Activated effector memory CD4-positive, alpha-beta T cell treated with anti-CD3 and anti-CD28 coated beads, Interleukin-2, amount 50 U/mL, for 16 hours (primary cell): ENCODE data around the gene ITIH6.
"Not testable (repeated sequence)": the region's sequence is repeated elsewhere in the genome, so short reads cannot be mapped to it uniquely, and the experiment has no call there.

ENCODE experiments used
- DNase-seq: peaks from one replicate; pipeline ENCODE4 v3.0.0-alpha.2; 2020

The ITIH6 gene, protein sequence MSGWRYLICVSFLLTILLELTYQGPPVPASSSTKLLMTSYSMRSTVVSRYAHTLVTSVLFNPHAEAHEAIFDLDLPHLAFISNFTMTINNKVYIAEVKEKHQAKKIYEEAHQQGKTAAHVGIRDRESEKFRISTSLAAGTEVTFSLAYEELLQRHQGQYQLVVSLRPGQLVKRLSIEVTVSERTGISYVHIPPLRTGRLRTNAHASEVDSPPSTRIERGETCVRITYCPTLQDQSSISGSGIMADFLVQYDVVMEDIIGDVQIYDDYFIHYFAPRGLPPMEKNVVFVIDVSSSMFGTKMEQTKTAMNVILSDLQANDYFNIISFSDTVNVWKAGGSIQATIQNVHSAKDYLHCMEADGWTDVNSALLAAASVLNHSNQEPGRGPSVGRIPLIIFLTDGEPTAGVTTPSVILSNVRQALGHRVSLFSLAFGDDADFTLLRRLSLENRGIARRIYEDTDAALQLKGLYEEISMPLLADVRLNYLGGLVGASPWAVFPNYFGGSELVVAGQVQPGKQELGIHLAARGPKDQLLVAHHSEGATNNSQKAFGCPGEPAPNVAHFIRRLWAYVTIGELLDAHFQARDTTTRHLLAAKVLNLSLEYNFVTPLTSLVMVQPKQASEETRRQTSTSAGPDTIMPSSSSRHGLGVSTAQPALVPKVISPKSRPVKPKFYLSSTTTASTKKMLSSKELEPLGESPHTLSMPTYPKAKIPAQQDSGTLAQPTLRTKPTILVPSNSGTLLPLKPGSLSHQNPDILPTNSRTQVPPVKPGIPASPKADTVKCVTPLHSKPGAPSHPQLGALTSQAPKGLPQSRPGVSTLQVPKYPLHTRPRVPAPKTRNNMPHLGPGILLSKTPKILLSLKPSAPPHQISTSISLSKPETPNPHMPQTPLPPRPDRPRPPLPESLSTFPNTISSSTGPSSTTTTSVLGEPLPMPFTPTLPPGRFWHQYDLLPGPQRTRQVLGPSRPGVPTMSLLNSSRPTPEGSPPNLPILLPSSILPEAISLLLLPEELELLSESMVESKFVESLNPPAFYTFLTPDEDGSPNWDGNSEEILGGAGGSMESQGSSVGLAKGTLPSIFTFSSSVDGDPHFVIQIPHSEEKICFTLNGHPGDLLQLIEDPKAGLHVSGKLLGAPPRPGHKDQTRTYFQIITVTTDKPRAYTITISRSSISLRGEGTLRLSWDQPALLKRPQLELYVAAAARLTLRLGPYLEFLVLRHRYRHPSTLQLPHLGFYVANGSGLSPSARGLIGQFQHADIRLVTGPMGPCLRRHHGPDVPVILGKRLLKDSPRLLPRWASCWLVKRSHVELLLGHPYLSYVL

DNA sequence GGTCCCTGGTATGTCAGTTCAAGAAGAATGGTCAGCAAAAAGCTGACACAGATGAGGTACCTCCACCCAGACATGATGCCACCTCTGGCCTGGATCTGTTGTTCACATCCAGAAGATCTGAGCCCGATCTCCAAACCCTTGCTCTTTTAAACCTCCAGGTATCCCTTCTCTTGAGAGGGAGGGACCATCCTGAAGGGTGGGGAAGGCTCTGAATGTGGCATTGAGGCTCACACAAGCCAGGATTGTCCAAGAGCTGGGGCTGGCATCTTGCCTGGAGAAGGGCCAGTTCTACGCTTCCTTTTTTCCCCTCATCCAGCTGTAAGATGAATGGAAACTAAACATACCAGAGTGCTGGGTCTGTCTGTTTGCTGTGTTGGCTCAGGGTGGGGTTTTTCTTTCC, at the start of gene ITIH6:
TSS of gene ITIH6 (minus strand) at position 119 of the 400 bp plus-strand sequence. CDS start at position 74, 45 bp downstream.
- no peak for DNase-seq

DNA sequence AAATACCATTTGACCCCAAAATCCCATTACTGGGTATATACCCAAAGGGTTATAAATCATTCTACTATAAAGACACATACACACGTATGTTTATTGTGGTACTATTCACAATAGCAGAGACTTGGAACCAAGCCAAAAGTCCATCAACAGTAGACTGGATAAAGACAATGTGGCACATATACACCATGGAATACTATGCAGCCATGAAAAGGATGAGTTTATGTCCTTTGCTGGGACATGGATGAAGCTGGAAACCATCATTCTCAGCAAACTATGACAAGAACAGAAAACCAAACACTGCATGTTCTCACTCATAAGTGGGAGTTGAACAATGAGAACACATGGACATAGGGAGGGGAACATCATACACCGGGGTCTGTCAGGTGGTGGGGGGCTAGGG, 49.6 kb upstream of the ITIH6 start:
- not testable (repeated sequence) for DNase-seq

DNA sequence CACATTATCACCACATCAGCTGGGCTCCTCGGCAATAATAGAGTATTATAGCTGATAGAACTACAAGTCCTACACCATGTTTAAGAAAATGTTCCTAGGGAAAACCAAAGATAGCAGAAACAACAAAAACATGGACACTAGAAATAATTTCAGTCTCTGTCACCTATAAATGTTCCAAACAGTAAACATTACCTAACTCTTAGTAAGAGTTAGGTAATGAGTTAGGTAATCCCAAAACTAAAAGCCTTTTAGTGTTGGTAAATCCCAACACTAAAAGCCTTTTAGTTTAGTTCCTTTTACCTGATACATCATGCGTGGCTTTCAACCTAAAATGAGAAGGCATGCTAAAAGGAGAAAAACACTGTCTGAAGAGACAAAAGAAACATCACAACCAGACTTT, 45.0 kb upstream of the ITIH6 start:
- DNase-seq: no peak

DNA sequence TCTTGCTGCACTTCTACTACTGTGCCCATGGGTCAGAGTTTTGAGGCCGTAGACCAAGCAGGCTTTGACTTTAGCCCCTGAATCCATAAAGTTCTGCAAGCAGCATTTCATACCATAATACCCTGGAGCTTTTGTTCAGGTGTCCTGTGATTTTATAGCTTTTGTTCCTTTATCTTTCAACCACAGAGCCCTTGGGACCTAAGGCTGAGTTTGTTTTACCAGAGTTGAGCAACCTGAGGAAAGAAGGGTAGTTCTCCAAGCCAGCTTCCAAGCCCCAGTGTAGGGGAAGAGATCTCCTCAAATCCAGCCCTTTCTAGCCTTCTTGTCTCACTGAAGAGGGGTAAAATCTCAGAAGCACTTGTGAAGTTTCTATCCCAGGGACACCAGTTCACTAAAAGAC, 44.6 kb upstream of the ITIH6 start:
- DNase-seq: no peak

DNA sequence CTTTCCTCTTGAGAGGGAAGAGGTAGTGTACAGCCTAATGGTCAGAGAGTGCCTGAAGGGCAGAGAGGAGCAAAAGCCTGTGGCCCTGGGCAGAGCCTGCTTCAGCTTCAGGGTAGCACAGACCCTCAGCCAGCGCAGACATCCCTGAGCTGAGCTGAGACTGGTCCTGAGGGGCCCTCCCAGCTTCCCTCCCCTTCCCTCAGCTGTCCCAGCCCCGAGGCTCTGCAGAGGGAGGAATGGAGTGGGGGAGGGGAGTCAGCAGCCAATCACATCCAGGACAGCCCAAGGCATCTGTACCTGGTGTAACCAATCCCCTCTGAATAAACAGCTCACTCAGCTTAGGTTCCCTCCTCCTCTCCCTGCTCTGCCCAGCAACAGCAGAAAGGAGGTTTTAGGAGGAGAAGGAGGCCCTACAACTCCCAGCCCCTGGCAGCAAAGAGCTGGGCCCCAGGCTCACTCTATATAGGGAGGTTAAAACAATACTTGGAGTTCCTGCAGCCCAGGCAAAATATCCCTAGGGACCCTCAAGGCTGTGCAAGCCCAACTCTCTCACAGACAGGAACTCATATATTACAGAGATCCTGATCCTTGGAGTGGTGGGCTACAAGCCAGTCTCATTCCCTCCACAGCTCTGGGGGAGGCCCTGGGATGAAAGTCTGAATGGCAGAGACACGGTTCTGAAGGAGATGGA, 43.3 kb upstream of the ITIH6 start:
- DNase-seq: not testable (repeated sequence)

DNA sequence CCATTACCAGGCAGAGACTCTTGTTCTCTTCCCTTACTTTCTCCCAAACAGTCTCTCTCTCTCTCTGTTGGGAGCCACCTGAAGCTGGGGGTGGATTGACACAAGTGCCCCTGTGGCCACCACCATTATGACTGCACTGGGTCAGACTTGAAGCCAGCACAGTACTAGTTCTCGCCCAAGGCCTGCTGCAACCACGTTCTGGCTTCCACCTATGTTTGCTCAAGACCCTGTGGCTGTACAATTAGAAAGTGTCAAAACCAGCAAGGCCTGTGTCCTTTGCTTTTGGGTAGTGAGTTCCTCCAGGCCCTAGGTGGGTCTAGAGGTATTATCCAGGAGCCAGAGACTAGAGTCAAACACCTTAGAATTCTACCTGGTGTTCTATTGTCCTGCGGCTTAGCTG, 40.5 kb upstream of the ITIH6 start:
- no peak for DNase-seq

DNA sequence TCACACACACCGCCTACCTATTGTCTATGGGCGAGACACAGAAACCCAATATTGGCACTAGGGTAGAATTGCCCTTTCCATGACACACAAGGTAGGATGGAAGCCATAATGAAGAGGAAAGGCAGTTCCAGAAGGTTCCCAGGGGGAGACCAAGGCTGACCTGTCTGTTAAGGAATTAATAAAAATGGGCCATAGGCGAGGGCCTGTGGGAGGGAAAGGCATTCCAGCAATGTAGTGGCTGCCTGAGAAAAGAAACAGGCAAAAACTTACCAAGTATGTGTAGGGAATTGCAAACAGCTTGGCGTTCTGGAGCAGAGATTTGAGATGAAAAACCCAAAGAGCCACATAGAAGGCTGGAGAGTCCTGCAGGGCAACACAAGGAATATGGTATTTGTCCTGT, 28.5 kb upstream of the ITIH6 start:
- DNase-seq: no peak

DNA sequence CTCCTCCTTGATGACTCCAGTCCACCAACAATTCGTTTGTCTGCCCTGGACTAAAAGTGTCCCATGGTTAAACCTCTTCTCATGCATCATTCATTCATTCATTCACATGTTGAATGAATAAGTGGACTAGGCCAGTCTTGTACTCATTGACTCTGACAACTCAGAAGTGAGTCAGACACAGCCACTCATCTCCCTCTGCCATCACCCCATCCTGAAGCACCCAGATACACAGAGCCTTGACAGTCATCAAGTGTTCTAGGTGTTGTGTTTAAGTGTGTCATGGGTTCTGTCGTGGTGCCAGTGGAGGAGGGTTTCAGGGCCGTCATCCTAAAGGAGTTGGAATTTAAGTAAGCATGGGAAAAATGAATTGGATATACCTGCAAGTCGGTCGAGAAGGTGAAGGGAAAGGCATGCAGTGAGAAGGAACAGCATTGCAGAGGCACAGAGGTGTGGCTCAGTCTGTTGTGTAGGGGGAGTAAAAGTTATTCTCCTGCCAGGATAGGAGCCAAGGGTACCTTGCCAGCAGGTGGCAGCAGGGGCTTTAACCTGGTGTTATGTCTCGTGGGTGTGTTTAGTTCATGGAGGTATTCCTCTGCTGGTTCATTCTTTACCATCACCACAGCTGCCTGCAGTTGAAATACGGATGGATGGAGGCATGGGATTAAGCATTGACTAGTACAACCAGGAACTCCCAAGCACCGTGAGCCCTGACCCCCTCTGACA, 27.8 kb upstream of the ITIH6 start:
- DNase-seq: peak; percentile 73

DNA sequence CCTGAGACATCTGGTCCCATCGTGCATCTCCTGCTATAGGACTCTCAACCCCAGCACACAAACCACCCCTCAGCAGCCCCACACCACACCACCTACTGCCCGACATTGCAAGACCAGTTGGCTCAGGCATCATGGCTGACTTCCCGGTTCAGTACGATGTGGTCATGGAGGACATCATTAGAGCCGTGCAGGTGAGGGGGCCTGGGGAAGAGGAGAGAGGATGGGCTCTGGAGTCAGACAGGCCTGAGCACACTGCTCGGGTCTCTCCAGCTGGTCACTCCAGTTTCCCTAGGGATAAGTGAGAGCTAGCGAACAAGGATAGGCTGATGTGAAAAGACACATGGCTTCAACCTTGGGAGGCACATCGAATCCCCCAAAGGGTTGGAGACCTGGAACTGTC, 26.7 kb upstream of the ITIH6 start:
- no peak for DNase-seq

DNA sequence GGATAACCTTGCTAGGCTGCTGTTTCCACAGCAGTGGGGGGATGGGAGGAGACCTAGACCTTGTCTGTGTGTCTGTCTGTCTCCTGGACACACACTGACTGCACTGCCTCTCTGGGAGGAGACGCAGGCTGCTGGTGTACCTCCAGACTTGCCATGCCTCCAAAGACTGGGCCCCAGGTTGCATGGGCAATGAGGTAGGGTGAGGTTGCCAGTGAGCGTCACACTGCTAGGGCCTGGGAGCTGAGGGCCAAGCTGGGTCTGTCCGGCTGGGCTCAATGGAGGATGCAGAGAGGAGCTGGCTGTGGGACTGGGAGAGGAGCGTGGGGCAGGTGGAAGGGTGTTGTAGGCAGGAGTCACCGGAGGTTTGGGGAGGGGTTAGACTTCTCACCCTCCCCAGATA, 26.1 kb upstream of the ITIH6 start:
- no peak for DNase-seq

DNA sequence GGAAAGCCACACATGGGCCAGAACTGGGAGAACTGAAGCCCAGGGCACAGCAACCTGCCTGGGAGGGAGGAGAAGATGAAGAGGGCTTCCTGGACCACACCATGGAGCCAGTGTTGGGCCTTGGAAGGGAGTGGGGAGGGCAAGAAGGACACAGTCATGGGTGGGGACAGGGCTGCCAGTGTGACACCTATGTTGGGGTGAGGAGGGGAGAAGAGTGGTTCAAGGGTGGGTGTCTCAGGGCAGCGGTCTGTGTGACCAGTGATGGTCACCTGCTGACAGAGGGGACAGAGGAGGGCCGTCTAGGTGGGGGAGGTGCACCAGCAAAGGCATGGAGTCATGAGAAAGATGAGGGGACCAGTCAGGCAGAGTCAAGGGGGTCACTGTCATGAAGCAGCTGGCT, 23.3 kb upstream of the ITIH6 start:
- DNase-seq: no peak

DNA sequence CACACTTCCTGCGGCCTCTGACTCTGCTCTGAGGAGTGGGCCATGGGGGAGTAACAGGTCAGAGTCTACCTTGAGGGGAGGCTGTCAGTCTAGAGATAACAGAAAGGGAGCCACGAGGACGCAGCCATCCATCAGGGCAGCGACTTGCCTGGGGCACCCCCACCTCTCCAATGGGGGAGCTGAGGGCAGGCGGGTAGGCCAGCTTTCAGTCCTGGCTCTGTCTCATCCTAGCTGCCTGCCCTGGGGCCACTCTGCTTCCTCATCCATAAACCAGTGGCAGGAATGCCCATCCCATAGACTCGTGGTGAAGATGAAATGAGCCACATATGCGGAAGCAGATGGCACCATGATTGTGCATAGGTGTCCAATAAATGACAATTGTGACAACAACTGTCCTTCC, 22.7 kb upstream of the ITIH6 start:
- DNase-seq: no peak

DNA sequence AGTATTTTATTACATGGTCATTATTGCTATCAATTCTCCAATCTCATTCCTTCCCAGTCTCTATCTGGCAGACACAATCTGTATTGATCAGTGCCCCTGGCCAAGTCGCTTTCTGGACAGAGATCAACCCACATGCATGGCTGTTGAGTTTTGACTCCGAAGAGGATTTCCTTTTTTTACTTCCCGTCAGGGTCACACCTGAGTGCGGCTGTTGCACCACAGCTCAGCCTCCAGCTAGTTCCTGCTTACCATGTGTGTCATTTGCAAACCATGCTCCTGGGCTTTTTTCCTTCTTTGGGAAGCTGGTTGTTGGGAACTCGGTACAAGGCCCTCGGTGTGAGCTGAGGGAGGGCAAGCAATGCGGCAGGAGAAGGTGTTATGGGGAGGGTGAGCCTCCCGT, 21.1 kb upstream of the ITIH6 start:
- DNase-seq: no peak

DNA sequence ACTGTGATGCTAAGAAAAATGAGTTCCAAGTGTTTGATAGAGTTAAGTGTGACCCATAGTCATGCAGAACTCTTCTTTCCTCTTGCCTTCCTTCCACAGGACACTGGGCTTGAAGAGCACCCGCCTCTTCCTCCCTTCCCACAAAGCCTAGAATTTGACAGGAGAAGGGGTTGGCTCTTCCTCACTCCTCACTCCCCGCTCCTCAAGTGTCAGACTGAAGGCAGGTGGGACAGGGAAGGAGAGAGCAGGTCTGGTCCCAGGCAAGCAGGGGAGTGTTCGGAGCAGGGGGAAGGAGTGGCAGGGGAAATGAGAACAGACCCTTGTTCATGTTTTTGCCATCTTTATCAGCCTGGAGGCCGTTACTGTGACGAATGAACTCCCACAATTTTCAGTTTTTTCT, 20.2 kb upstream of the ITIH6 start:
- DNase-seq: no peak

DNA sequence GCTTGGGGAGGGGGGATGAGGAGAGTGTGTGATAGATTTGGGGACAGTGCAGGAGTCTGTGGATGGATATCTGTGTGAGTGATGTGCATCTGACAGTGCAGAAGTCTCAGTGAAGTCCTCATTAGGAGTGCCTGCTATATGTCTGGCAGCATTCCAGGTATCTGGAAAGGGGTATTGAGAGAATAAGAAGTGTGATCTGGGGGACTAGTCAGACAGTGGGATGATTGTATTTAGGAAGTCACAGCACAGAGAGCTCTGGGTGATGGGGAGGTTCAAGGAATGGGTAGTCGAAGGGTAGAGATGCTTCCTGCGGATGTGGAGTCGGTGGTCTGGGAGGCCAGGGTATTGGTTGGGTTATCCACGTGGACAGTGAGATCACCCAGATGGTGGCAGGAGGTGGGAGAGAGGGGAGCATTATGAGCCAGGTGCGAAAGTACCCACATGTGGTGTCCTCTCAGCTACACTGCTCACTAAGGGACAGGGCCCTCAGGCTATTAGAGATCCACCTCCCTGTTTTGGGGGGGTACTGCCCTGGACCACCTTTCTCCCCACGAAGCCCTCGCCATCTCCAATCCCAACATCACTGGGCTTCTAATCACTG, 19.3 kb upstream of the ITIH6 start:
- DNase-seq: no peak

DNA sequence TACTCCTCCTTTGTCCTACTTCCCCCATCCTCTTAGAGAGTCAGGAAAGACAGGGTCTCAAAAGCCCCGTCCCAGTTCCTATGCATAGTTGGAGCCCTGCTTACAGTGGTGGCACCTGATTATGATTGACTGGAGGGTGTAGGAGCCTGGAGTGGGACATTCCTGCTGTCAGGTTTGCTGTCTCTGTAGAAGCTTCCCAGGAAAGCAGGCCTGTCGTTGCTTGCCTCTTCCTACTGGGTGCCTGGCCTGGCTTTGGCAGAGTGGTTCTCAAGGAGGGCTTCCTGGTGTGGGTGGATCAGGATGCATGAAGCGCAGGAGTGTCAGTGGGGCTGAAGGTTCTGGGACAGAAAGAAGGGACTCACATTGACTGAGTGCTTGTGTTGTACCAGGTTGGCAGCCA, 14.3 kb upstream of the ITIH6 start:
- no peak for DNase-seq

DNA sequence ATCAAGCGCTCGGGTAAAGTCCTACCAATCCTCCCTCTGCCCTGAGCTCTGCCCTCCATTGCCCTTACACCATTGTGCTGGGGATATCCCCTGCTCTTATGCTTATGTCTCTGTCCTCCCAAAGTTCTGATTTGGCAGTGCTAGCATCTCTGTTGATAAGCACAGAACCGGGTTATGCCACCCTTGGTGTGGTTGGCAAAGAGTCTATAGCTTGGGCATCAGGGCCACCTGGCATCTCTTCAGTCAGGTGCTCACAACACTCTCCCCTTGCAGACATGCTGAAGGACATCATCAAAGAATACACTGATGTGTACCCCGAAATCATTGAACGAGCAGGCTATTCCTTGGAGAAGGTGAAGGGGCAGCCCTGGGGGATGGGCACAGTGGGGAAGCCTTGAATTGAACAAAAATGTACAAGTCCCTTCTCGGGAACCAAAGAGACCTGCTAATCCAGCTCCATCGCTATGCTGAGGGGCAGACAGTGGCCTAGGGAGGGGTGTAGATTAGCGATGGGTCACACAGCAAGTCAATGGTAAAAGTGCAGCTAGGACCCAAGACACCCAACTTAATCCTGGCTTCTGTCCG, 13.3 kb upstream of the ITIH6 start:
- no peak for DNase-seq

DNA sequence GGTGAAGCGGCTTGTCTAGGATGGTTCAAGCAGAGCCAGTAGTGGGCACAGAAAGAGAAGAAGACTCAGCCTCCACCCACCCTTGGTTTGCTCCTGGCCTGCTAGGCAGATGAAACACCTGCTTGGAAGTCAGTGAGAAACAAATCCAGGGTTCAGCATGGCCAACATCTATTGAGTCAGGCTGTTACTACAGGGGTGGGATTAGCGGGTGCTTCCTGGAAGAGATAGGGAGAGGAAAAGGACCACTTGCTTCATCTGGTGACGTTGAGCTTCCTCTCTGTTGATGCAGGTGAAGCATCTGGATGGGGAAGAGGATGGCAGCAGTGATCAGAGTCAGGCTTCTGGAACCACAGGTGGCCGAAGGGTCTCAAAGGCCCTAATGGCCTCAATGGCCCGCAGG, 12.5 kb upstream of the ITIH6 start:
- no peak for DNase-seq

DNA sequence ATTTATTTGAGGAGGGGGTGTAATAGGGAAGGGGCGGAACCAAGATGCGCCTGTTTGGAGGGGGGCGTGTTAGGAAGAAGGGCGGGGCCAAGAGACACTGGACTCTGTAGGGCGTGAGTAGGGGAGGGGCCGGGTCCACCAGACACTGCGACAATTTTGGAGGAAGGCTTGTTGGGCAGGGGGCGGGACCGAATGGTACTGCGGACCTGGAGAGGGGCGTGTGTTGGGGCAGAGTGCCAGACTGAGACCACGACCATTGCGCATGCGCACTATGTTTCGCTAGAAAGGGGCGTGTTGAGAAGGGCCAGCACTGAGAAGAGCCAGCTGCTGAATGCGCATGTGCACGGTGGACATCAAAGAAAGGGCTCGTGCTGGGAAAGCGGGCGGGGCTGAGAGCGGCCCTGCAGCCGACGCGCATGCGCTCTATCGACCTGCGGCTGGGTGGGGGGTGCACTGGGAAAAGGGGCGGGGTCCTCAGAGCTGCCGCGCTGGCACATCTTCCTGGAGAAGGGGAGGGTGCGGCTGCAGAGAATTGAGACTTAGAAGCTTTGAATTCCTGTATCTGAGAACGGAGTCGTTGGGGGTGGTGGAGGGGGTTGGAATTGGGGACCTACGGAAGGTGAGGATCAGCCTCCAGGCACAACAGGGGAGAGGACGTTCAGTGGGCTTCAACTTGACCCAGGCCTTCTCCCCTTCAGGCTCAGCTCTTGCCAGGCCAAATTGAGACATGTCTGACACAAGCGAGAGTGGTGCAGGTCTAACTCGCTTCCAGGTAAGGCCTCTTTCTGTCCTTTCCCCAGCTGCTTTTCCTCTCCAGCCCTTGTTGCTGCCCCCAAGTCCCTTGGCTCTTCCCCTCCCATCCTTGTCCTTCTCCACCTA, 10.8 kb upstream of the ITIH6 start:
- peak; percentile 95 for DNase-seq

DNA sequence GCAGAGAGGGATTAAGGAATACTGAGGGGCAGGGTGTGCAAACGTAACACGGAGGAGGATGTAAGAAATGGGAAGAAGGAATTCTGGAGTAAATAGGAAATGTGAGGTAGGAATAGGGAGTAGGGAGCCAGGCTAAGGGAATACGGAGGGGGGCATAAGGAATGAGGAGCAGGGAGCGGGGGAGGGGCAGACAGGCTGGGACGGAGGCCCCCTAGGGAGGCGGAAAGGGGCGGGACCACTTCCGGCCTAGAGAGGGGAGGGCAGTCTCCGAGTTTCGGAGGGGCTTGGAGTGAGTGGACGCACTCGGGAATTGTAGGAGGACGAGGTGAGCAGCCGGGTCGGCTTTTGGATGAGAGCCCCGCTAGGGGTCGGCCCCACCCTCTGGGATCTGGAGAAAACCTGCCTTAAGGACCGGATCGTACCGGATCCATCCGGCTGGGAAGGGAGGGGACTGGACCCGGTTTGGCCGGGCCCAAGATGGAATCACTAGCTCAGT, 10.1 kb upstream of the ITIH6 start:
- peak; percentile 80 for DNase-seq
